ENCODE results near the gene SMARCA2. TPM values are rescaled to one million over a fixed set of nuclear protein-coding genes. Genes with fewer than 3 reads are reported as not detected.

Gene SMARCA2
- total and polyA plus RNA-seq, 4 donors, result 18.8 to 67.0 (median 41.1) TPM

DNA sequence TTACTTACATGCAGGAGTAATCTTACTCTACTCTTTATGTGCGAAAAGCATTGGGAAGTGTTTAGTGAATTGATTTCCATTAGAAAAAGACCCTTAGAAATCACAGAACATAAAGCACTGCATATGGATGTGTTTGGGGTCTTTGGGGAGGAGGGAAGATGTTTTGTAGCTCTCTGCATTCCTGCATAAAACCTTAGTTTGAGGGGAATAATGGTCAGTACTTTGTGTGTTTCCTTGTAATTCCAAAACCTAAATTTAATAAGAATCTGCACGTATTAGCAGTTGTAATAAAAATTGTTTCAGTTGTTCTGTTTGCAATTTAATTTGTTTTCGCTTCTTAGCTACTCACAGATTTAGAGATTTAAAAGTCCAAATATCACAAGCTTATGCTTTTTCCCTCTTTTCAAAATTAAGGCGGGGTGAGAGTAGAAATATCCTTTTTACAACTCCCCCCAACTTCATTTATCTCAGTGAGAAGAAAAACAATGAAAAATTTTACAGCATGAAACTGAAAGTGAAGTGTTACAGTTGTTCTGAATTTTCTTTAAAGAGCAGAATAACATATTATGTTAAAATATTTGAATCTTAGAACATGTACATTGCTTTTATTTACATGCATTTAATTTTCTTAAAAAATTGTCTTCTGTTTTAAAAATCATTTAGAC is 143.8 kb downstream of the SMARCA2 start:
- Histone ChIP-seq H3K4me3 (ENCODE audit: low read depth in 1 of 3, low read length in 3 of 3) (peak overlapping the region in 1 of 3 donors; percentile 36), H3K36me3 (ENCODE audit: control insufficient read depth in 4 of 4, insufficient read depth in 3 of 4, low read depth in 1 of 4, low read length in 3 of 4) (peaks cover 0 to 18% (median 17%) of the 10 kb centered on the region in 4 donors), H3K27me3 (ENCODE audit: control insufficient read depth in 4 of 4, insufficient read depth in 4 of 4, low read length in 3 of 4) (no peaks in the 10 kb centered on the region), H3K9ac (ENCODE audit: low read depth in 1 of 2, low read length in 2 of 2) (peak overlapping the region in 1 of 2 donors; percentile 73), H3K4me1 (ENCODE audit: control insufficient read depth in 4 of 4, insufficient read depth in 4 of 4, low read length in 3 of 4) (peaks cover 0 to 19% (median 2%) of the 10 kb centered on the region in 4 donors), H3K27ac (ENCODE audit: low read depth in 1 of 2, low read length in 2 of 2) (no peak overlapping the region), H3K9me3 (ENCODE audit: control insufficient read depth in 4 of 4, low read length in 3 of 4) (no peaks in the 10 kb centered on the region)
- WGBS, result 69% methylated on average over 4 of the region's 4 CpGs
- no peak for DNase-seq (ENCODE audit: low spot score)
- TF ChIP-seq RAD21 (IDR thresholded peaks at IDR 0.05), result no peak
- TF ChIP-seq YY1 (IDR thresholded peaks at IDR 0.05), result no peak
- TF ChIP-seq, protein P1, sequence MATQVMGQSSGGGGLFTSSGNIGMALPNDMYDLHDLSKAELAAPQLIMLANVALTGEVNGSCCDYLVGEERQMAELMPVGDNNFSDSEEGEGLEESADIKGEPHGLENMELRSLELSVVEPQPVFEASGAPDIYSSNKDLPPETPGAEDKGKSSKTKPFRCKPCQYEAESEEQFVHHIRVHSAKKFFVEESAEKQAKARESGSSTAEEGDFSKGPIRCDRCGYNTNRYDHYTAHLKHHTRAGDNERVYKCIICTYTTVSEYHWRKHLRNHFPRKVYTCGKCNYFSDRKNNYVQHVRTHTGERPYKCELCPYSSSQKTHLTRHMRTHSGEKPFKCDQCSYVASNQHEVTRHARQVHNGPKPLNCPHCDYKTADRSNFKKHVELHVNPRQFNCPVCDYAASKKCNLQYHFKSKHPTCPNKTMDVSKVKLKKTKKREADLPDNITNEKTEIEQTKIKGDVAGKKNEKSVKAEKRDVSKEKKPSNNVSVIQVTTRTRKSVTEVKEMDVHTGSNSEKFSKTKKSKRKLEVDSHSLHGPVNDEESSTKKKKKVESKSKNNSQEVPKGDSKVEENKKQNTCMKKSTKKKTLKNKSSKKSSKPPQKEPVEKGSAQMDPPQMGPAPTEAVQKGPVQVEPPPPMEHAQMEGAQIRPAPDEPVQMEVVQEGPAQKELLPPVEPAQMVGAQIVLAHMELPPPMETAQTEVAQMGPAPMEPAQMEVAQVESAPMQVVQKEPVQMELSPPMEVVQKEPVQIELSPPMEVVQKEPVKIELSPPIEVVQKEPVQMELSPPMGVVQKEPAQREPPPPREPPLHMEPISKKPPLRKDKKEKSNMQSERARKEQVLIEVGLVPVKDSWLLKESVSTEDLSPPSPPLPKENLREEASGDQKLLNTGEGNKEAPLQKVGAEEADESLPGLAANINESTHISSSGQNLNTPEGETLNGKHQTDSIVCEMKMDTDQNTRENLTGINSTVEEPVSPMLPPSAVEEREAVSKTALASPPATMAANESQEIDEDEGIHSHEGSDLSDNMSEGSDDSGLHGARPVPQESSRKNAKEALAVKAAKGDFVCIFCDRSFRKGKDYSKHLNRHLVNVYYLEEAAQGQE (IDR thresholded peaks at IDR 0.05), result no peak
- TF ChIP-seq, protein P2, sequence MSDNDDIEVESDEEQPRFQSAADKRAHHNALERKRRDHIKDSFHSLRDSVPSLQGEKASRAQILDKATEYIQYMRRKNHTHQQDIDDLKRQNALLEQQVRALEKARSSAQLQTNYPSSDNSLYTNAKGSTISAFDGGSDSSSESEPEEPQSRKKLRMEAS (IDR thresholded peaks at IDR 0.05), result no peak
- TF ChIP-seq HNF4A (conservative IDR thresholded peaks at IDR 0.05), result no peak
- no peak for TF ChIP-seq TAF1 (conservative IDR thresholded peaks at IDR 0.05)
- no peak for TF ChIP-seq HNF4G (IDR thresholded peaks at IDR 0.05)
- no peak for TF ChIP-seq FOXA1 (IDR thresholded peaks at IDR 0.05)
- TF ChIP-seq, protein P3, sequence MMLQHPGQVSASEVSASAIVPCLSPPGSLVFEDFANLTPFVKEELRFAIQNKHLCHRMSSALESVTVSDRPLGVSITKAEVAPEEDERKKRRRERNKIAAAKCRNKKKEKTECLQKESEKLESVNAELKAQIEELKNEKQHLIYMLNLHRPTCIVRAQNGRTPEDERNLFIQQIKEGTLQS (IDR thresholded peaks at IDR 0.05), result no peak
- no peak for TF ChIP-seq NR2F2 (IDR thresholded peaks at IDR 0.05)

GRCh38 chr9:2159521-2160454 is 144.6 kb downstream of the SMARCA2 start:
- peaks cover 0 to 22% (median 18%) of the 10 kb centered on the region in 4 donors for H3K36me3 ChIP-seq (ENCODE audit: control insufficient read depth in 4 of 4, insufficient read depth in 3 of 4, low read depth in 1 of 4, low read length in 3 of 4)
- TF ChIP-seq, protein P4, sequence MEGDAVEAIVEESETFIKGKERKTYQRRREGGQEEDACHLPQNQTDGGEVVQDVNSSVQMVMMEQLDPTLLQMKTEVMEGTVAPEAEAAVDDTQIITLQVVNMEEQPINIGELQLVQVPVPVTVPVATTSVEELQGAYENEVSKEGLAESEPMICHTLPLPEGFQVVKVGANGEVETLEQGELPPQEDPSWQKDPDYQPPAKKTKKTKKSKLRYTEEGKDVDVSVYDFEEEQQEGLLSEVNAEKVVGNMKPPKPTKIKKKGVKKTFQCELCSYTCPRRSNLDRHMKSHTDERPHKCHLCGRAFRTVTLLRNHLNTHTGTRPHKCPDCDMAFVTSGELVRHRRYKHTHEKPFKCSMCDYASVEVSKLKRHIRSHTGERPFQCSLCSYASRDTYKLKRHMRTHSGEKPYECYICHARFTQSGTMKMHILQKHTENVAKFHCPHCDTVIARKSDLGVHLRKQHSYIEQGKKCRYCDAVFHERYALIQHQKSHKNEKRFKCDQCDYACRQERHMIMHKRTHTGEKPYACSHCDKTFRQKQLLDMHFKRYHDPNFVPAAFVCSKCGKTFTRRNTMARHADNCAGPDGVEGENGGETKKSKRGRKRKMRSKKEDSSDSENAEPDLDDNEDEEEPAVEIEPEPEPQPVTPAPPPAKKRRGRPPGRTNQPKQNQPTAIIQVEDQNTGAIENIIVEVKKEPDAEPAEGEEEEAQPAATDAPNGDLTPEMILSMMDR (IDR thresholded peaks at IDR 0.05; ENCODE audit: low read depth, low read length, missing input control), result no peak
- no peak for TF ChIP-seq HNF4A (conservative IDR thresholded peaks at IDR 0.05)
- TF ChIP-seq, protein P1 (IDR thresholded peaks at IDR 0.05), result no peak
- TF ChIP-seq, protein P5, sequence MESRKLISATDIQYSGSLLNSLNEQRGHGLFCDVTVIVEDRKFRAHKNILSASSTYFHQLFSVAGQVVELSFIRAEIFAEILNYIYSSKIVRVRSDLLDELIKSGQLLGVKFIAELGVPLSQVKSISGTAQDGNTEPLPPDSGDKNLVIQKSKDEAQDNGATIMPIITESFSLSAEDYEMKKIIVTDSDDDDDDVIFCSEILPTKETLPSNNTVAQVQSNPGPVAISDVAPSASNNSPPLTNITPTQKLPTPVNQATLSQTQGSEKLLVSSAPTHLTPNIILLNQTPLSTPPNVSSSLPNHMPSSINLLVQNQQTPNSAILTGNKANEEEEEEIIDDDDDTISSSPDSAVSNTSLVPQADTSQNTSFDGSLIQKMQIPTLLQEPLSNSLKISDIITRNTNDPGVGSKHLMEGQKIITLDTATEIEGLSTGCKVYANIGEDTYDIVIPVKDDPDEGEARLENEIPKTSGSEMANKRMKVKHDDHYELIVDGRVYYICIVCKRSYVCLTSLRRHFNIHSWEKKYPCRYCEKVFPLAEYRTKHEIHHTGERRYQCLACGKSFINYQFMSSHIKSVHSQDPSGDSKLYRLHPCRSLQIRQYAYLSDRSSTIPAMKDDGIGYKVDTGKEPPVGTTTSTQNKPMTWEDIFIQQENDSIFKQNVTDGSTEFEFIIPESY (IDR thresholded peaks at IDR 0.05), result no peak
- no peak for TF ChIP-seq FOXA2 (IDR thresholded peaks at IDR 0.05)
- TF ChIP-seq RAD21 (IDR thresholded peaks at IDR 0.05), result no peak
- TF ChIP-seq TAF1 (conservative IDR thresholded peaks at IDR 0.05), result no peak
- TF ChIP-seq SP1 (IDR thresholded peaks at IDR 0.05), result no peak
- TF ChIP-seq, protein P3 (IDR thresholded peaks at IDR 0.05), result no peak
- TF ChIP-seq YY1 (IDR thresholded peaks at IDR 0.05), result no peak
- TF ChIP-seq NR2F2 (IDR thresholded peaks at IDR 0.05), result no peak
- TF ChIP-seq FOXA1 (IDR thresholded peaks at IDR 0.05), result no peak
- TF ChIP-seq HNF4G (IDR thresholded peaks at IDR 0.05), result no peak
- no peak for TF ChIP-seq GABPA (IDR thresholded peaks at IDR 0.05 in 1 of 2, conservative IDR thresholded peaks at IDR 0.05 in 1 of 2)
- H3K4me3 ChIP-seq (ENCODE audit: low read depth in 1 of 3, low read length in 3 of 3), result peak overlapping the region in 1 of 3 donors; percentile 11
- DNase-seq (ENCODE audit: low spot score), result no peak
- peak overlapping the region in 1 of 2 donors; percentile 66 for H3K9ac ChIP-seq (ENCODE audit: low read depth in 1 of 2, low read length in 2 of 2)
- WGBS, result 67% methylated on average over 13 of the region's 13 CpGs
- no peak overlapping the region for H3K27ac ChIP-seq (ENCODE audit: low read depth in 1 of 2, low read length in 2 of 2)
- H3K27me3 ChIP-seq (ENCODE audit: control insufficient read depth in 4 of 4, insufficient read depth in 4 of 4, low read length in 3 of 4), result no peaks in the 10 kb centered on the region
- H3K4me1 ChIP-seq (ENCODE audit: control insufficient read depth in 4 of 4, insufficient read depth in 4 of 4, low read length in 3 of 4), result peaks cover 0 to 19% (median 2%) of the 10 kb centered on the region in 4 donors
- no peaks in the 10 kb centered on the region for H3K9me3 ChIP-seq (ENCODE audit: control insufficient read depth in 4 of 4, low read length in 3 of 4)

All from liver (tissue), 9 donors.